Heart left ventricle (tissue), 13 donors: ENCODE data around the gene KRT9.

Experiments
- CTCF ChIP-seq, 12 donors: fragments of 200-600 bp; sonication (generic) in 4 of 12; IDR thresholded peaks; one replicate each; pipeline versions ENCODE4 v1.5.0 to v1.8.0; 2018 to 2022; ENCODE audit warnings: antibody characterized with exemption in 12 of 12, mild to moderate bottlenecking in 5 of 12
- POLR2A ChIP-seq, 2 donors: fragments of 450-650 bp; IDR thresholded peaks; one replicate each; pipeline ENCODE4 v1.6.1; 2017; ENCODE audit warnings: antibody characterized with exemption in 2 of 2, mild to moderate bottlenecking in 2 of 2, moderate library complexity in 2 of 2
- donor health status: ischemic (EF 13 %, LVEDD 7.1; RV severe dilation, severe dysfunction).
- donor health status: DM: no; HTN: yes; CAD: no.
- donor health status: DM: no; HTN: no; CAD: no.
- donor health status: ischemic (EF 25% LVEDD 6.9; RV normal size, moderate dysfunction).
- donor health status: ischemic (EF 25% LVEDD 5.7; RV mildly dilated, moderate dysfunction).
- donor health status: ischemic (EF 35%, LVEDD 5.7; RV mildly dilated, moderate dysfunction).
- donor health status: nonischemic (EF 11% LVEDD 7.7; RV severe dilation, severe dysfunction).
- donor health status: DM: yes; HTN: yes; CAD: no.
- donor health status: PGD.
- donor health status: ischemic (EF 29% LVEDD 5.4; RV normal size, mild dysfunction).
- donor health status: nonischemic (EF 23%, LVEDD 6.1; RV moderate dilation, normal function).

- no peak for TF ChIP-seq CTCF (IDR thresholded peaks at IDR 0.05)
- no peak for TF ChIP-seq POLR2A (IDR thresholded peaks at IDR 0.05)
Observed at GRCh38 chr17:41539071-41539492, 32.8 kb downstream of the KRT9 start.
